ENCODE data around the gene SEZ6.
A peak's percentile ranks its signal among the peaks of the same experiment; 100 is the strongest.

Gene SEZ6

GRCh38 chr17:28986714-28987655 lies 18.8 kb downstream of the SEZ6 start:
- DNase-seq (ENCODE audit: low read depth), result no peak
- H3K4me3 ChIP-seq (replicated peaks; ENCODE audit: low read depth, low read length), result no peak overlapping the region
- no peak for TF ChIP-seq CTCF (IDR thresholded peaks at IDR 0.05; ENCODE audit: low read length, missing control alignments)

GRCh38 chr17:28985950-28986713 lies 19.7 kb downstream of the SEZ6 start:
- DNase-seq (ENCODE audit: low read depth), result no peak
- no peak overlapping the region for H3K4me3 ChIP-seq (replicated peaks; ENCODE audit: low read depth, low read length)
- no peak for TF ChIP-seq CTCF (IDR thresholded peaks at IDR 0.05; ENCODE audit: low read length, missing control alignments)

- no peak for TF ChIP-seq CTCF (IDR thresholded peaks at IDR 0.05; ENCODE audit: low read length, missing control alignments)
- peak; percentile 35 for DNase-seq (ENCODE audit: low read depth)
- H3K4me3 ChIP-seq (replicated peaks; ENCODE audit: low read depth, low read length), result no peak overlapping the region
These were observed 22.3 kb downstream of the SEZ6 start for GRCh38 chr17:28983286-28984230.

GRCh38 chr17:28982131-28982793 lies 23.6 kb downstream of the SEZ6 start:
- no peak overlapping the region for H3K4me3 ChIP-seq (replicated peaks; ENCODE audit: low read depth, low read length)
- DNase-seq (ENCODE audit: low read depth), result peak; percentile 88

GRCh38 chr17:28978356-28978964 lies 27.4 kb downstream of the SEZ6 start:
- no peak overlapping the region for H3K4me3 ChIP-seq (replicated peaks; ENCODE audit: low read depth, low read length)
- no peak for DNase-seq (ENCODE audit: low read depth)
- no peak for TF ChIP-seq CTCF (IDR thresholded peaks at IDR 0.05; ENCODE audit: low read length, missing control alignments)

More at GRCh38 chr17:28982131-28982793, 23.6 kb downstream of the SEZ6 start:
- TF ChIP-seq CTCF (IDR thresholded peaks at IDR 0.05; ENCODE audit: low read length, missing control alignments), result no peak

Data from fibroblast of pulmonary artery (primary cell).